NCI-H2107 treated with DMSO at 0.1 percent for 48 hours (cell line): ENCODE measurements around the gene RBM19.

Experiments
- DNase-seq: peaks from one replicate; lab custom pipeline; 2025; ENCODE audit not compliant: unreplicated experiment; lab: John Stamatoyannopoulos, UW

Gene RBM19

GRCh38 chr12:113887906-113888305, 78.2 kb downstream of the RBM19 start:
- no peak for DNase-seq

GRCh38 chr12:113886721-113887120, 79.4 kb downstream of the RBM19 start:
- DNase-seq = no peak

- DNase-seq = no peak
These were observed 81.7 kb downstream of the RBM19 start for GRCh38 chr12:113884392-113884791.

- DNase-seq = no peak
These were observed 83.4 kb downstream of the RBM19 start for GRCh38 chr12:113882690-113883089.

- DNase-seq = peak; percentile 68
These were observed 84.8 kb downstream of the RBM19 start for GRCh38 chr12:113880988-113881962.

GRCh38 chr12:113880326-113880725, 85.8 kb downstream of the RBM19 start:
- DNase-seq = peak; percentile 94

GRCh38 chr12:113879658-113880057, 86.5 kb downstream of the RBM19 start:
- DNase-seq = no peak

- DNase-seq = no peak
These were observed 88.5 kb downstream of the RBM19 start for GRCh38 chr12:113877607-113878006.

- no peak for DNase-seq
These were observed 90.0 kb downstream of the RBM19 start for GRCh38 chr12:113876160-113876559.

GRCh38 chr12:113875691-113876090, 90.4 kb downstream of the RBM19 start:
- DNase-seq = no peak

- no peak for DNase-seq
These were observed 91.0 kb downstream of the RBM19 start for GRCh38 chr12:113874999-113875561.

GRCh38 chr12:113874326-113874725, 91.8 kb downstream of the RBM19 start:
- no peak for DNase-seq

- DNase-seq = no peak
These were observed 92.4 kb downstream of the RBM19 start for GRCh38 chr12:113873740-113874139.

GRCh38 chr12:113870890-113871289, 95.2 kb downstream of the RBM19 start:
- no peak for DNase-seq

GRCh38 chr12:113870035-113870434, 96.1 kb downstream of the RBM19 start:
- peak; percentile 38 for DNase-seq

GRCh38 chr12:113868365-113868764, 97.8 kb downstream of the RBM19 start:
- no peak for DNase-seq

GRCh38 chr12:113867258-113867657, 98.9 kb downstream of the RBM19 start:
- no peak for DNase-seq

- DNase-seq = no peak
These were observed 99.6 kb downstream of the RBM19 start for GRCh38 chr12:113866496-113866895.

GRCh38 chr12:113863455-113863845, 102.7 kb downstream of the RBM19 start:
- DNase-seq = no peak

- DNase-seq = peak; percentile 94
These were observed 103.3 kb downstream of the RBM19 start for GRCh38 chr12:113862590-113863454.

GRCh38 chr12:113861708-113862312, 104.3 kb downstream of the RBM19 start:
- DNase-seq = no peak
